GM20431 (cell line): ENCODE measurements around the gene RPH3AL.

Experiments
- in situ Hi-C: fragments of 300-500 bp; cut with MseI, MboI; formaldehyde crosslinking; loops from one replicate; pipeline ENCODE4 v1.15.0; 2020; ENCODE audit warnings: low sequenced_read_pairs; ENCODE audit not compliant: unreplicated experiment

The RPH3AL gene

DNA sequence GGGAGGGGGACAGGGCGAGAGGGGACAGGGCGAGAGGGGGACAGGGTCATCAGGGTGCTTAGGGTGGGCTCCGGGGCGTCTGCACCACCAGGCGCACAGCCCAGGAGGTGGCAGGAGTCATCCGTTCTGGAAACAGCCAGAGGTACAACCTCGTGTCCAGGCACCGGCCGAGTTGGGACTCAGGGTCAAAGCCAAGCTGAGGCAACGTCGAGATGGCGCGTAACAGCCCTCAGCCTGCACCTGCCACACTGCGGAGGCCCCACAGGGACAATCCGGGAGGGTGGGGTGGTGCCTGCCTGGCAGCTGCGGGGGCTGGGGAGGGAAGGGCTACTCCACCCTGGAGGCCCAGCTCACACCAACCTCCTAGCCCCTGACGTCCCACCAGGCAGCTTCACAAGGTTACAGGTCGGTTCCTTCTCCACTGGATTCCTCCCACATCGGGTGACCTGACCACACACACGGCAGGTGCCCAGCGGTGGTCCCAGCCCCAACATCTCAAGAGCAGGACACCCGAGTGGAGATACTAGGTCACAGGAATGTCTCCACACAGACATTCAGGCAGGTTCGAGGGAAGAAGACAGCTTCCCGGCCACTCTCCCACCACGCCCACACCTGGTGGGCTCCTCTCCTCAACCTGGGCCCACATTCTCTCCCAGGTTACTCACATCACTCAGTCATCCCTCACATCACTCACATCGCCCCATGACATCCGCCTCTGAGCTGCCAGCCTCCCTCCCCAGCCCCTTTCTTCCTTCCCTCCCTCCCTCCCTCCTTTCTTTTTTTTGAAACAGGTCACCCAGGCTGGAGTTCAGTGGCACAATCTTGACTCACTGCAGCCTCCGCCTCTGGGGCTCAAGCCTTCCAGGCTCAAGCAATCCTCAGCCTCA, 47.3 kb downstream of the RPH3AL start:
- in situ Hi-C loops, result no loop called here

GRCh38 chr17:304461-304860, 48.1 kb downstream of the RPH3AL start:
- in situ Hi-C loops, result no loop called here

DNA sequence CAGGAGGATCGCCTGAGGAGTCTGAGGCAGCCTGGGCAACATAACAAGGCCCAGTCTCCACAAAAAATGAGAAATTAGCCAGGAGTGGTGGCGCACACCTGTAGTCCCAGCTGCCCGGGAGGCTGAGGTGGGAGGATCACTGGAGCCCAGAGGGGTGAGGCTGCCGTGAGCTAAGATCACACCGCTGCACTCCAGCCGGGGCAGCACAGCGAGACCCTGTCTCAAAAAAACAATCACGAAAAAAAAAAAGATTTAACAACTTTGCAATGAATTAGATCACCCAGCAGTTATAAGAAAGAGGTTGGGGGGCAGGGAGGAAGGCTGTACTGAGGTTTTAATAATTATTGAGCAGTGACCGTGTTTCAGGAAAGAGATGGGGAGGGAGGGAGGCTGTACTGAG, 49.4 kb downstream of the RPH3AL start:
- in situ Hi-C loops, result no loop called here

DNA sequence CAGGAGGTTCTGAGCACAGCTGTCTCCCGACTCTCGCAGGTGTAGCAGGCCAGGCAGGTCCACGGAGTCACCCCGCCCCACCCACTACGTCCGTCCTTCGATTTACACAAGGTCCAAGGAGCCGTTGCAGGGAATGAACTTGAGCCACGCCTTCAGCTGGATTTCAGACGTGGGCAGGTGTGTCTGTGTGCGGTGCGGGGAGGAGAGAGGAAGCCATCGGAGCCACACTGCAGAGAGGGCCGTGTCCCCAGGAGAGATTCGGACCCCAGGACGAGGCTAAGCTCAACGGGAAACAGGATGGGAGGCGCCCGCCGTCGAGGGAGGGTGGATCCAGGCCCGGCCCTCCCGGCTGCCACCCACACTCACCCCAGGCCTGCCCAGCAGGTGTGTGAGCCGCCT, 50.3 kb downstream of the RPH3AL start:
- in situ Hi-C loops, result no loop called here

- in situ Hi-C loops, result no loop called here
Measured at GRCh38 chr17:301681-302299, 50.8 kb downstream of the RPH3AL start.

DNA sequence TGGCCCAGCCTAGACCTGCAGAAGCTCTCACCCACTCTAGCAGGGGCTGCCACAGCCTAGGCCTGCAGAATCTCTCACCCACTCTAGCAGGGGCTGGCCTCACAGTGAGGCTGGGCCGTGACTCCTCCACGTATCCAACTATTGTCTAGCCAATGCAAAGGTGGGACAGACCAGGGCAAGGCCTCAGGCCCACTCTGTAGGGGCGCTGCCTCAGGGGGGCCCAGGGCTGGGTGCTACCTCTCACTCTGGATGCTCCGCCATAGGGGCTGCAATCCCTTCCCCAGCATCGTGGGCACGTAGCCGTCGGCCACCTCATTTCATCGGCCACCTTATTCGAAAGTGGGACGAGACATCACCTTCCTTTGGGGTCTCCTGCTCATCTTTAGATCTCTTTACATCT, 51.7 kb downstream of the RPH3AL start:
- in situ Hi-C loops, result no loop called here

DNA sequence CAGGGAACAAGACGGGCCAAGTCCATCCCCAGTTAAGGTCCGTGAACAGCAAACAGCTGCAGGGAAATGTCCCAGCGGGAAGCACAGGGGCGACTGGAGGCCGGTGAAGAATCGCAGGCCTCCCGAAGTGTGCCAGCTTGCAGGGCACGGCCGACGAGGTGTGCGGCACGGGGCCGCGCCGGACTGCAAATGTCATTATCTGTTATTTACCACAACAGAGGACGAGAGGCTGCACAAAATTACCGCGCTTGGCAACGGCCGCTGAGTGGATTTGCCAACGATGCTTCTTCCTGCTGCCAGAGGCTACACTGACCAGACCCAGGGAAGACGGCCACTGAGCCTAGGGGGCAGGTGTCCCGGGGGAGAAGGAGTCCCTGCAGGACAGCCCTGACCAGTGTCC, 53.1 kb downstream of the RPH3AL start:
- in situ Hi-C loops, result no loop called here

DNA sequence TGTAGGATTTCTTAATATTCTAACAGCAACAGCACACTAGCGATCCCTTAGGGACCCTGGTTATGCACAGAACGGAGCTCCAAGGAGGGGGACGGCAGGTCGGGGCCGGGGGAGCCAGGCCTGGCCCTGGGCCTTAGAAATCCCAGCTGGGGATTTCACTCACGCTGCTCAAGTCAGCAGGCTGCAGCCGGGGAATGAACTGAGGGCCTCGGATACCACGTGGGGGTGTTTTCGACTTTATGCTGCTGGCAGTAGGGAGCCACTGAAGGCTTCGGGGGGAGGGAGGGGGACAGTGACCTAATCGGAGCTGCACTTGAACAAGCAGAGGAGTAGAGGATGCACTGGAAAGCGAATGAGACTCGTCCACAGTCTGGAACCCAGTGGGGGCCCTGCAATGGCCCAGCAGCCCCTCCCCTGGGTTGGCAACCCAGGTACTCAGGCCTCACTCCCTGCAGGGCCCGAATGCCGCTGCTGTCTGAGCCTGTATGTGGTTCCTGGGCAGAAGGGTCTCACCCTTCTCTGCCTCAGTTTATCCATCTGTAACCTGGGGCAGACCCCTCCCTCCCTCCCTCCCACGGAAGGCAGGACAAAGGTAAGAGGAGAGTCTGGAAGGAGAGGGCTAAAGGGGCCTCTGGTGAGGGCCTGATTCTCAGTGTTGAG, 53.7 kb downstream of the RPH3AL start:
- in situ Hi-C loops, result no loop called here

GRCh38 chr17:297758-298157, 54.8 kb downstream of the RPH3AL start:
- in situ Hi-C loops, result no loop called here

DNA sequence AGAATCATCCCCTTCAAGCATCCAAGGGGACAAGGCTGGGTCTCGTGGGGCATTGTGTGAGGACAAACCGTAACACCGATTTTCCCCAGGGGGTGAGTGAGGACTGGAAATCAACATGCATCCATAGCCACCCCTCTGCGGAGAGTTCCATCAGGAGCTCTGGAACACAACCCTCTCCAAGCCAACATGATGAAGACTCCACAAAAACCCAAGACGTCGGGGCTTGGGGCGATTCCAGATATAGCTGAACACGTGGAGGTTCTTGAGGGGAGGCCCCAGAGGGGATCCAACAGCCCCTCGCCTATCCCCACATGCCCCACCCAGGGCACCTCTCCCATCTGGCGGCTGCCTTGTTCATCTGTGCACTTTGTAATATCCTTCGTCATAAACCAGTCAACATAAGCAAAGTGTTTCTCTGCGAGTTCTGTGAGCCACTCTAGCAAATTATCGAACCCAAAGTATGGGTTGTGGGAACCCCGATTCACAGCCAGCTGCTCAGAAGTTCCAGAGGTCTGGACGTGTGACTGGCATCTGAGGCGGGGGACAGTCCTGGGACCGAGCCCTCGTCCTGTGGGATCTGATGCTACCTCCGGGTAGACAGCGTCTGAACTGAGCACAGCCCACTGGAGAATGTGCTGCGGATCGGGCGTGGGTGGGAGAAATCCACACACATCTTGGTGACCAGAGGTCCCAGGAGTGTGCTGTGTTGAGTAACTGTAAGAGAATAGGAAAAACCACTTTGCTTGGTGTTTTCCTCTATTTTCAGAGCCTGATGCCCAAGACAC, 55.5 kb downstream of the RPH3AL start:
- in situ Hi-C loops, result no loop called here

DNA sequence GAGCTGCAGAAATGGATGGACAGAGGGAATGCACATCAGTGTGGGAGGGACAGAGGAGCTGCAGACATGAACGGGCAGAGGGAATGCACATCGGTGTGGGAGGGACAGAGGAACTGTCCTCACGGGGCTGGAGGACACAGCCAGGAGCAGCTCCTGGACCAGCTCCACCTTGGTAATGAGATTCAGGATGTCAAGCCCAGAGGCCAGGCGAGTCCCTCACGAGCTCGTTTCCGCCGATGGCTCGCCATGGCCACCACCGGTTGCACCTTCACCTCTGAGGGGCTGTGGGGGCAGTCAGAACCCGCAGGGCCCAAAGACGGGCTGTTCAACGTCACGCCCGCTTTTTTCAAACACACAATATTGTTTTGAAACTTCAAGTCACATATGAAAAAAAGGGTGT, 56.2 kb downstream of the RPH3AL start:
- in situ Hi-C loops, result no loop called here

DNA sequence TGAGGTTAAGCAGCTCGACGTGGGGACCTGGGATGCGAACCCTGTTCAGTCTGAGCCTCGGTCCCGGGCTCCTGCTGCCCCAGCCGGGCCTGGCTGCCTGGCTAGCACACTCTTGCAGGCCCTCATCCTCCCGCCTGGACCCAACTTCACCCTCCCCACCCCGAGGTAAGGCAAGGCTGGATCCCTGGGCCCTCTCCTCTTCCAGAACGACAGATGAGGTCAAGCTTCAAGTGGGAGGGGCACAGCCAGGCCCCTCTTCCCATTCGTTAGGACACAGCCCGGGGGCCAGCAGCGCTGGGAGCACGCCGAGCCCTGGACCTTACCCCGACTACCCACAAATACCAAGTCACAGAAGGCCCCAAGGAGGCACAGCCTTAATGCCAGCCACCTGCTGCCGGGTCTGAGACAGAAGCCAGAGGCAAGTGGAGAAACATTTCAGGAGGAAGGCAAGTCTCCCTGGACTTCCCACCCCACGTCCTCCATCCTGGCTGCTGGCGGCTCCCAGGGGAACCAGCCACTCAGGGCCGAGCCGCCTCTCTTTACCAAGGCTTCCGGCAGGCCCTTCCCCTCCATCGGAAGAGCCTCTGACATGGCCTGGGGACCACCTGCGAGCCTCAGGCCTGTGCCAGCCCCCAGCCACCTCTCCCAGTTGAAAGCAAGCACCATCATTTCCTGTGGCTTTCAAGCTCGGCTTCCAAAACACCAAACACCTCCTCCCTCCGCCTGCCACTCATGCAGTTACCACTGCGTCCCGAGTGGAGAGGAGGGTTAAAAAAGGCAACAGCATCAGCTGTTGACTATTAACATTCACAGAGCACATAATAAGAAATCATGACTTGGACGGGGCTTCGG, 59.9 kb downstream of the RPH3AL start:
- in situ Hi-C loops, result no loop called here

GRCh38 chr17:292016-292415, 60.6 kb downstream of the RPH3AL start:
- in situ Hi-C loops, result no loop called here

DNA sequence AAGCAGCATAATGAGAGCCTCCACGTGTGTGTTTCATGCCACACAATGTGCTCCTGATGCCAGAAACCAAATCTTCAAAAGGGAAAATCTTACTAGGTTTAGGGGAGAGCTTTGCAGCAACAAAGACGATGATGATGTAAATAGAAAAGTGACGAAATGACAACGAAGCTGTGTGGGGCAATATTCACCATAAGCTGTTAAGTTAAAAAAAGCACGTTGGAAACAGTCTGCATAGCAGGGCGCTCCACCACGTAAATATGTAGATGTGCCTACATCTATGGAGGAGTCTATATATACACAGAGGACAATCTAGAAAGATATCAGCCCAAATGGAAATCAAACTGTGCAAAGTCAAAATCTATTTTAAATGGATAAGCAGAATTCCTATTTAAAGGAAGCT, 61.0 kb downstream of the RPH3AL start:
- in situ Hi-C loops, result no loop called here

DNA sequence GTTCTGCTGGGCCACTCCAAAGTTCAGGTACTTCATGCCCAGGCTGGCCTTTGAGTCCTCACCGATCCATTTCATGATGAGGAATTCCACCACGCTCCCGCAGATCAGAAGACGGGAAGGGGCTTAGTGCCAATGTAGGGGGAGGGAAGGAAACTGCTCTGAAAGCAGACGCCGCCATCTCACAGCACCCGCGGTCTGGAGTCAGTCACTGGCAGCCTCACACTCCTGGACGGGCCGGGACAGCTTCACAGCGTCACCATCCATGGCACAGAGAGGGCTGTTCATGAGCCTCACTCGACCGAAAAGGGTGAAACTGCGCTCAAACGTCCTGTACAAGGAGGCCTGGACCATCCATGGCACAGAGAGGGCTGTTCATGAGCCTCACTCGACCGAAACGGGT, 62.0 kb downstream of the RPH3AL start:
- in situ Hi-C loops, result no loop called here

- in situ Hi-C loops, result no loop called here
Measured at GRCh38 chr17:290121-290521, 62.5 kb downstream of the RPH3AL start.

DNA sequence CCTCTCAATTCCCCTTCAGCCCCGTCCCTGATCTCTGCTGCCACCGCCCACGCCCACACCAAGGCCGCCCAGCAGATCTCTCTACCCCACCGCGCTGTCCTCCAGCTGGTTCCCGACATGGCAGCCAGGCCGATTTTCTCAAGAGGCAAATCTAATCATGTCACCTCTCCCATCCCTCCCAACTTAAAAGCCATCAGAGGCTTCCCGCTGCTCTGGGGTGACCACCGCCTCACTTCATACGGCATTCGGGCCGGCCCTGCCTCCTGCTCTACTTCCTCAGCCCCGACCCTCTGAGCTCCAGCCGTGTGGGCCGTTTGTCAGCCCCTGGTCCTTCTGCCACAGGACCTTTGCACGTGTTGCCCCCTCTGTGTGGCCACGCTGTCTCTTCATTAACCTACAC, 63.2 kb downstream of the RPH3AL start:
- in situ Hi-C loops, result no loop called here

- in situ Hi-C loops, result no loop called here
Measured at GRCh38 chr17:288802-289356, 63.7 kb downstream of the RPH3AL start.

DNA sequence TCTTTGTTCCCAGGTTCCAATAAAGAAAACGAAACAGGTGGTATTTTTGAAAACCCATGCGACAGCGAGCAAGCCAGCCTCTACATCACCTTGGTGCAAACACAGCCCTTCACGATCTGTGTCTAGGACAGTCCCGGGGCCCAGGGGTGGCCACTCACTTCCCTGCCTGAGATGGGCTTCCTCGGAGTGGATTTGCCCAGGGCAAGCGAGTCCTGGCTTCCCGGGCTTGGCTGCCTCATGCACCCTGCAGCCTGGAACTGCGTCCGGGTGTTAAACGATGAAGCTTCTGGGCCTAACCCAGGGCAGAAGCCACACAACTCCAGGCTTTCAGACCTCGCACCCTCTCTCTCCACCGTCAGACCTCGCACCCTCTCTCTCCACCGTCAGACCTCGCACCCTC, 66.0 kb downstream of the RPH3AL start:
- in situ Hi-C loops, result no loop called here
